ENCODE measurements around the gene GNG8. TPM values are rescaled to one million over a fixed set of nuclear protein-coding genes. Genes with fewer than 3 reads are reported as not detected.

The GNG8 gene
- total RNA-seq, 2 experiments from 2014 or later = not detected

- POLR2A ChIA-PET = no interaction called here
- H3K9me2 ChIP-seq (ENCODE audit: insufficient read depth, low read length) = no peaks in the 10 kb centered on the region
- TF ChIP-seq EZH2phosphoT487 (IDR thresholded peaks at IDR 0.05; ENCODE audit: borderline replicate concordance, low read depth, low read length) = no peak
- H2AFZ ChIP-seq (ENCODE audit: low read length) = no peak overlapping the region
- intact Hi-C loops (cut with micrococcal nuclease; ENCODE audit: unreplicated experiment) = no loop called here
- no peaks in the 10 kb centered on the region for H3K36me3 ChIP-seq (ENCODE audit: insufficient read depth, low read length)
- peaks cover 16% of the 10 kb centered on the region for H3K4me1 ChIP-seq (ENCODE audit: insufficient read depth, low read length, poor library complexity, severe bottlenecking)
- no peak overlapping the region for H3K4me3 ChIP-seq (ENCODE audit: low read depth, low read length, poor library complexity, severe bottlenecking)
- no peak for DNase-seq (ENCODE audit: low spot score)
- no TSS peak for BruUV-seq (replicated peaks)
- H3K27ac ChIP-seq (ENCODE audit: low read depth, low read length, poor library complexity, severe bottlenecking) = no peak overlapping the region
- H4K20me1 ChIP-seq (ENCODE audit: insufficient read depth, low read length) = no peaks in the 10 kb centered on the region
- no peaks in the 10 kb centered on the region for H3K79me2 ChIP-seq (ENCODE audit: insufficient read depth, low read depth, low read length)
- CTCF ChIA-PET (ENCODE audit: unreplicated experiment) = no interaction called here
- no peaks in the 10 kb centered on the region for H3K9me3 ChIP-seq (ENCODE audit: low read length)
- no peak overlapping the region for H3K4me2 ChIP-seq (ENCODE audit: low read length)
Observed at GRCh38 chr19:46625731-46626130, 10.3 kb downstream of the GNG8 start.

- H3K4me2 ChIP-seq (ENCODE audit: low read length) = peak within 1 kb of the TSS; percentile 37
- no TSS peak for BruUV-seq (replicated peaks)
- intact Hi-C loops (cut with micrococcal nuclease; ENCODE audit: unreplicated experiment) = no loop called here
- ChIA-PET CTCF (ENCODE audit: unreplicated experiment) (no interaction called here), POLR2A (interaction anchor here (0.6 kb wide), 1 partner anchor 8 kb away, joined by 3 read pairs; no protein-coding TSS in a partner anchor)
- no peaks in the 10 kb centered on the region for H3K9me3 ChIP-seq (ENCODE audit: low read length)
- H4K20me1 ChIP-seq (ENCODE audit: insufficient read depth, low read length) = no peaks in the 10 kb centered on the region
- H3K9me2 ChIP-seq (ENCODE audit: insufficient read depth, low read length) = no peaks in the 10 kb centered on the region
- peaks cover 22% of the 10 kb centered on the region for H3K4me1 ChIP-seq (ENCODE audit: insufficient read depth, low read length, poor library complexity, severe bottlenecking)
- no peaks in the 10 kb centered on the region for H3K79me2 ChIP-seq (ENCODE audit: insufficient read depth, low read depth, low read length)
- TF ChIP-seq EZH2phosphoT487 (IDR thresholded peaks at IDR 0.05; ENCODE audit: borderline replicate concordance, low read depth, low read length) = no peak
- TF ChIP-seq CTCF (conservative IDR thresholded peaks at IDR 0.05; ENCODE audit: low read length) = no peak
- no peaks in the 10 kb centered on the region for H3K36me3 ChIP-seq (ENCODE audit: insufficient read depth, low read length)
- H2AFZ ChIP-seq (ENCODE audit: low read length) = peak within 1 kb of the TSS; percentile 52; the same call in 1 of the 2 replicates
- DNase-seq (ENCODE audit: low spot score) = no peak
- no peak within 1 kb of the TSS for H3K4me3 ChIP-seq (ENCODE audit: low read depth, low read length, poor library complexity, severe bottlenecking)
- no peak within 1 kb of the TSS for H3K27ac ChIP-seq (ENCODE audit: low read depth, low read length, poor library complexity, severe bottlenecking)
Observed at GRCh38 chr19:46624958-46625661, 10.9 kb downstream of the GNG8 start, which contains the start of gene PTGIR. TSS of gene PTGIR (minus strand) at chr19:46625089. CDS start at chr19:46624225, 864 bp downstream.

- no TSS peak for BruUV-seq (replicated peaks)
- H3K4me1 ChIP-seq (ENCODE audit: insufficient read depth, low read length, poor library complexity, severe bottlenecking) = peaks cover 32% of the 10 kb centered on the region
- DNase-seq (ENCODE audit: low spot score) = no peak
- intact Hi-C loops (cut with micrococcal nuclease; ENCODE audit: unreplicated experiment) = no loop called here
- H3K4me2 ChIP-seq (ENCODE audit: low read length) = peak overlapping the region; percentile 37
- H3K9me2 ChIP-seq (ENCODE audit: insufficient read depth, low read length) = no peaks in the 10 kb centered on the region
- no peak overlapping the region for H2AFZ ChIP-seq (ENCODE audit: low read length)
- no peaks in the 10 kb centered on the region for H3K79me2 ChIP-seq (ENCODE audit: insufficient read depth, low read depth, low read length)
- no peak overlapping the region for H3K4me3 ChIP-seq (ENCODE audit: low read depth, low read length, poor library complexity, severe bottlenecking)
- no peaks in the 10 kb centered on the region for H4K20me1 ChIP-seq (ENCODE audit: insufficient read depth, low read length)
- no peak overlapping the region for H3K27ac ChIP-seq (ENCODE audit: low read depth, low read length, poor library complexity, severe bottlenecking)
- no peaks in the 10 kb centered on the region for H3K9me3 ChIP-seq (ENCODE audit: low read length)
- ChIA-PET POLR2A (no interaction called here), CTCF (ENCODE audit: unreplicated experiment) (no interaction called here)
- no peak for TF ChIP-seq CTCF (conservative IDR thresholded peaks at IDR 0.05; ENCODE audit: low read length)
- no peak for TF ChIP-seq EZH2phosphoT487 (IDR thresholded peaks at IDR 0.05; ENCODE audit: borderline replicate concordance, low read depth, low read length)
- H3K36me3 ChIP-seq (ENCODE audit: insufficient read depth, low read length) = no peaks in the 10 kb centered on the region
Observed at GRCh38 chr19:46623915-46624502, 12.0 kb downstream of the GNG8 start.

Data from OCI-LY7 (cell line).